ENCODE data around the gene MAP3K7. TPM values are rescaled to one million over a fixed set of nuclear protein-coding genes. Genes with fewer than 3 reads are reported as not detected.

MAP3K7 gene
- total and polyA plus RNA-seq, 2 of the 8 experiments (the other 6 are each of a cell fraction or from before 2014, with no cell fraction given), result 27.3 to 34.8 TPM

GRCh38 chr6:90485635-90486277, 101.1 kb downstream of the MAP3K7 start:
- ChIA-PET POLR2A (ENCODE audit: partially characterized antibody) (no interaction called here), CTCF (ENCODE audit: partially characterized antibody) (interaction anchor here (10.3 kb wide), 1 partner anchor 7 kb away, joined by 106 read pairs; no protein-coding TSS in a partner anchor)
- Histone ChIP-seq H3K14ac (ENCODE audit: insufficient read length) (no peak overlapping the region), H3K4ac (replicated peaks; ENCODE audit: insufficient read length, low read depth, low read length) (no peak overlapping the region), H3K4me3 (ENCODE audit: extremely low read depth in 1 of 4, insufficient read depth in 2 of 4, low read depth in 3 of 4, low read length in 4 of 4) (no peak overlapping the region), H2BK12ac (ENCODE audit: low read depth, low read length) (peak overlapping the region; percentile 75), H4K20me1 (replicated peaks in 1 of 2; ENCODE audit: control insufficient read depth in 1 of 2, insufficient read depth in 2 of 2, low read length in 2 of 2) (no peaks in the 10 kb centered on the region), H3K9me3 (ENCODE audit: insufficient read depth in 2 of 2, low read depth in 1 of 2, low read length in 1 of 2) (peaks cover 5 to 14% of the 10 kb centered on the region in 2 experiments; a peak in 2 of 4 replicates), H2BK5ac (ENCODE audit: low read depth, low read length) (no peak overlapping the region; the same call in 1 of the 2 replicates), H3K79me1 (ENCODE audit: low read depth, low read length) (no peaks in the 10 kb centered on the region), H2BK120ac (replicated peaks; ENCODE audit: low read depth, low read length) (peak overlapping the region; percentile 19), H3K4me2 (ENCODE audit: insufficient read depth in 1 of 2, low read depth in 2 of 2, low read length in 2 of 2) (peak overlapping the region in 1 of 2 experiments; percentile 45; a peak in 1 of 4 replicates), H4K91ac (replicated peaks; ENCODE audit: insufficient read length, low read length) (no peak overlapping the region), H4K5ac (ENCODE audit: insufficient read length, low read depth, low read length) (no peak overlapping the region), H2AFZ (ENCODE audit: low read length) (no peak overlapping the region), H3K79me2 (ENCODE audit: control insufficient read depth in 1 of 2, insufficient read depth in 2 of 2, low read length in 2 of 2) (no peaks in the 10 kb centered on the region), H3K4me1 (replicated peaks in 1 of 4; ENCODE audit: control insufficient read depth in 3 of 4, insufficient read depth in 4 of 4, low read length in 3 of 4) (peaks cover 0 to 13% (median 7%) of the 10 kb centered on the region in 4 experiments; a peak in 5 of 7 replicates), H3K23ac (ENCODE audit: insufficient read length) (no peak overlapping the region), H3K23me2 (ENCODE audit: low read depth, low read length) (no peaks in the 10 kb centered on the region), H3K9ac (replicated peaks in 1 of 4; ENCODE audit: extremely low read depth in 1 of 4, low read depth in 3 of 4, low read length in 3 of 4) (no peak overlapping the region), H2AK5ac (ENCODE audit: low read depth, low read length) (peak overlapping the region; percentile 33; the same call in 1 of the 2 replicates), H3K18ac (ENCODE audit: extremely low read depth, low read length) (peak overlapping the region; percentile 48; the same call in 1 of the 2 replicates), H3K27me3 (replicated peaks in 1 of 4; ENCODE audit: control insufficient read depth in 3 of 4, extremely low read depth in 1 of 4, insufficient read depth in 3 of 4, low read length in 3 of 4) (no peaks in the 10 kb centered on the region), H3K27ac (ENCODE audit: low read depth, low read length) (no peak overlapping the region), H4K8ac (ENCODE audit: extremely low read depth, insufficient read depth, low read length) (no peak overlapping the region), H3K56ac (replicated peaks; ENCODE audit: insufficient read length, low read depth, low read length) (no peak overlapping the region), H3K36me3 (ENCODE audit: control insufficient read depth in 2 of 4, insufficient read depth in 4 of 4, low read length in 3 of 4) (peaks cover 0 to 3% (median 0%) of the 10 kb centered on the region in 4 experiments; a peak in 2 of 8 replicates), H2BK15ac (ENCODE audit: low read length) (0 out of 2 replicates have a peak overlapping the region, but pooled peaks have one; percentile 9), H2BK20ac (ENCODE audit: low read length) (peak overlapping the region; percentile 51)
- FAIRE-seq (no peak), DNase-seq (ENCODE audit: low read depth in 1 of 2, low spot score in 2 of 2) (no peak)
- WGBS, 2 experiments (ENCODE audit: extremely low coverage in 1 of 2, insufficient coverage in 1 of 2, insufficient read length in 1 of 2, insufficient replicate concordance in 2 of 2, low coverage in 1 of 2, low lambda C conversion rate in 2 of 2, missing lambda C conversion rate in 1 of 2), result 86% methylated on average over 4 of the region's 4 CpGs; no CpG with 5 or more reads in 1 of the 2 experiments
- TF ChIP-seq MAFK (IDR thresholded peaks at IDR 0.05; ENCODE audit: low read depth, low read length) (no peak), RXRA (IDR thresholded peaks at IDR 0.05; ENCODE audit: insufficient read depth, low read depth, low read length) (no peak), ATF2 (IDR thresholded peaks at IDR 0.05; ENCODE audit: low read length) (no peak)

Measured in H1 (cell line).